Adipose tissue (tissue), 3 donors: Measurements from ENCODE around the gene DACH1. TPM values are rescaled to one million over a fixed set of nuclear protein-coding genes. Genes with fewer than 3 reads are reported as not detected.
"Not testable (repeated sequence)": the region's sequence is repeated elsewhere in the genome, so short reads cannot be mapped to it uniquely, and the experiment has no call there.

Experiments used
- H3K27ac ChIP-seq: one replicate; pipeline ENCODE4 v1.5.1; 2013; ENCODE audit warnings: low read depth, low read length
- WGBS, 3 donors: extraction: QIAGEN DNeasy Blood & Tissue Kit; methylation state at CpG; one replicate each; pipeline ENCODE4 v1.1.7; 2013; 5-methylcytosine and 5-hydroxymethylcytosine counted together
- polyA plus RNA-seq, 3 donors: library from polyadenylated mRNA; stranded (reverse); fragments of 200-250 nt; gene quantifications; one replicate each; pipeline ENCODE4 v1.2.3, GENCODE V29; 2013
- donor health status: healthy with polysubstance abuse.
- donor health status: Bipolar disorder and iron deficiency.
- donor health status: healthy.

DACH1 gene
- 1 to 10 TPM in 2 of 3 donors, under 1 TPM in 1; 0.62 to 2.5 (median 2.2) TPM for polyA plus RNA-seq

DNA sequence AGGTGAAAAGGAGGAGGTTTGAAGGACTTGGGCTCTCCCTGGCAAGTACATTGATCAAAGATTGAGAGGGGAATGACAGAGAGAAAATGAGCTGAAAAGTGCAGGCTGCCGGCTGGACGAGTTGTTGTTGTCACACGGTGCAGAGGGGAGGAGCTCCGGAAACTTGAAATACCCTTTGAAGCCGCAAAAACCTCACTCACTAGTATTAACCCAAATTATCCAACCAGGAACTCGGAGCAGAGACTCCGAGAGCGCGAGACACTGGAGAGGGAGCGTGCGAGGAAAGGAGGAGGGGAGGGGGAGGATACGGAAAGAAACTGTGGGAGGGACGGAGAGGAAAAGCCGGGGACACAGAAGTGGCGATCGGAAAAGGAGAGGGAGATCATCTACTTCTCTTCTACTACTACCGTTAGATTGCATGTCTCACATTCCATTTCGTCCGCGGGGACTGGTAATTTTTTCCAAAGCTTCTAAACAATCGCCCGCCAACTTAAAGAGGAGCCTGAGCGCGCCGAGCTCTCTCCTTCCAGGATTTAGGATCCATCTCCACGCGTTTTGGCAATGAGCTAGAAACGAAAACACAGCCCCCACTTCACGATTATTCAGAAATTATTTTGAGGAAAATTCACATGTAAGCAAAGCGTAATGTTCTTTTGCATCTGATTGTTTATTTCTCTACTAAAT lies at the start of gene DACH1:
TSS of gene DACH1 (minus strand) at position 74 of the 684 bp plus-strand sequence.
- H3K27ac ChIP-seq, result no peak within 1 kb of the TSS
- 2 to 5% (median 2%) methylated on average over 28 to 30 of the region's 30 CpGs for WGBS, 3 donors

DNA sequence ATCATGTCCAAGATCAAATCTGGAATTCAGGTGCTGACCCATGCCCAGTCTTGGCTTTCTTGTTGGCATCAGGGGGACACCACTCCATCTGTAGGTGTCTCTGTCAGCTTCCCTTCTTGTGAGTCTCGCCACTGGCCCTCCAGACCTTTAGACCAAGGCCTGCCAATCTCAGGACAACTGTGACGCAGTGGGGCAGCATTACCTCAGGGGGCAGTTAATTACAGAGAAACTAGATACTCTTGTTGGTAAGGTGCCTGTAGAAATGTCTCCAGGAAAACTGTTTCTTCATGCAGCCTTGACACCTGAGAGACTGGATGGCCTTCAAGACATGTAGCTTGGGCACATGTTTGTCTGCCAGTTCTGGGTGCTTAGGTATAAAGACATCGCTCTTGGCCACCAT lies 46.7 kb upstream of the DACH1 start:
- 94 to 99% (median 97%) methylated on average over 3 of the region's 3 CpGs for WGBS, 3 donors
- H3K27ac ChIP-seq, result no peak overlapping the region

DNA sequence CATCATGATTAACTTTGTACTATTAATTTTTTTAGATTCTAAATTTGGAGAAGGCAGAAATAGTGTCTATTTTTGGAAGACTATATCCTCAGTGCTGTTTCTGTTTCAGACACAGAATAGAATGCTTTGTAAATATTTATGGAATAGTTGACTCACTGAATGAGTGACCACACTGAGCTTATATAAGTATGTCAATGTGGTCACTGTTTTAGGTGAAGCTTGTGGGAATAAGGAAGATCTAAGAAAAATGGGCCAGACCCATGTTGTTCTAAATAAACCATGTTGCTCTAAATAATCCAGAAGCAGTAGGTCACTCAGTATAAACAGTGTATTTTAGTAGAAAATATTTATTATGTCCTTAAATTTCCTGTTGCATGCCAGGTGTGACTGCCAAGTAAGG lies 45.5 kb upstream of the DACH1 start:
- H3K27ac ChIP-seq, result no peak overlapping the region

DNA sequence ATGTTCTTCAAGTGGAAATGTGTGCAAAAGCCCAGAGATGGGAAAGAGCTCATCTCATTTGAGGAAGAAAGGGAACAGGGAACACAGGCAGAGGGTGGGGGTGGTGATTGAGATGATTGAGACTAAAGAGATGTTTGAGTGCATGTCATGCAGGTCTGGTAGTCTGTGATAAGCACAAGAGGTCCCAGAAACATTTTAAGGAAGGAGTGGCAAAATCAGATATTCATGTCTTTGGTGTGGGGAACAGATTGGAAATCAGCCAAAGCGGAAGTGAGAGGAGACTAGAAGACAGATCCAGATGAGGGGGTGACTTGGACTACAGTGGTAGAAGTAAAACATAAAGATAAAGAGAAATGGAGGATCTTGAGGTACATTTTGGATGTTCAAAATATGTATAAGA lies 39.4 kb upstream of the DACH1 start:
- 50 to 88% (median 63%) methylated on average over 1 of the region's 1 CpG for WGBS, 3 donors
- no peak overlapping the region for H3K27ac ChIP-seq

DNA sequence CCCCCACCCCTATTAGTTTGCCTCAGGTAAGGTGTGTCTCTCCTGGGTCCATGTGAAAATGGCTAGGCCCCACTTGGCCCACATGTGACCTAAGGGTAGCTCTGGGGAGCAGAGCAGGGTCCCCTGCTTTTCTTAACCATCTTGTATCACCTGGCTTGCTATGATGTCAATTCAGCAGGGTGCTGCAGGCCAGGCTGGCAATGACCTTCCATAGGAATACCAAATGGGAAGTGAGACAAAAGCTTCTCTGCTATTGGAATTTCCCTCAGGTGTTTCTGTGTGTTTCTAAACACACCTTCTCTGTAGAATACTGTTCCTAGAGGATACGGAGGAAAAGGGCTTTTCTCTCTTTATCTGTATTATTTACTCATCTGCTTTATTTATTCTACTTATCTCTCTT lies 35.7 kb upstream of the DACH1 start:
- 37 to 95% (median 93%) methylated on average over 1 of the region's 1 CpG for WGBS, 3 donors
- H3K27ac ChIP-seq, result no peak overlapping the region

DNA sequence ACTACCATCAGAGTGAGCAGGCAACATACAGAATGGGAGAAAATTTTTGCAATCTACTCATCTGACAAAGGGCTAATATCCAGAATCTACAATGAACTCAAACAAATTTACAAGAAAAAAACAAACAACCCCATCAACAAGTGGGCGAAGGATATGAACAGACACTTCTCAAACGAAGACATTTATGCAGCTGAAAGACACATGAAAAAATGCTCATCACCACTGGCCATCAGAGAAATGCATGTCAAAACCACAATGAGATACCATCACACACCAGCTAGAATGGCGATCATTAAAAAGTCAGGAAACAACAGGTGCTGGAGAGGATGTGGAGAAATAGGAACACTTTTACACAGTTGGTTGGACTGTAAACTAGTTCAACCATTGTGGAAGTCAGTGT lies 26.5 kb upstream of the DACH1 start:
- not testable (repeated sequence) for H3K27ac ChIP-seq
- WGBS, 3 donors, result 89 to 92% (median 91%) methylated on average over 3 of the region's 3 CpGs

DNA sequence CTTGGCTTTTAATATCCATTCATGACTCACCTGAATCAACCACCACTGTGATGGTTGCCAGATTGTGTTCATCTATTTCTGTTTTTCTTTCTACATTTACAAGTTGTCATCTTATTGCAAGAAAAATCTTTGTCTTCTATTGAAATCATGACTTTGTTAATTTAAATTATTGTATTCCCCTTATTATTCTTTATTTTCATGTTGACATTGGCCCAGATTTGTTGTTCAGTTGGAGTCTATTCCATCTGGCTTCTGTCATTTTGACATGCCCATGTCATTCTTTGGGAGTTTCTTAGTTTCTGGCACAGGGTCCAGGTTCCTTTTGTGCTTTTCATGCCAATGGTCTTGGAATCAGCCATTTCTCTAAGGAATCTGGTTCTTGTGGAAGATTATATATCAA lies 19.9 kb upstream of the DACH1 start:
- no peak overlapping the region for H3K27ac ChIP-seq

DNA sequence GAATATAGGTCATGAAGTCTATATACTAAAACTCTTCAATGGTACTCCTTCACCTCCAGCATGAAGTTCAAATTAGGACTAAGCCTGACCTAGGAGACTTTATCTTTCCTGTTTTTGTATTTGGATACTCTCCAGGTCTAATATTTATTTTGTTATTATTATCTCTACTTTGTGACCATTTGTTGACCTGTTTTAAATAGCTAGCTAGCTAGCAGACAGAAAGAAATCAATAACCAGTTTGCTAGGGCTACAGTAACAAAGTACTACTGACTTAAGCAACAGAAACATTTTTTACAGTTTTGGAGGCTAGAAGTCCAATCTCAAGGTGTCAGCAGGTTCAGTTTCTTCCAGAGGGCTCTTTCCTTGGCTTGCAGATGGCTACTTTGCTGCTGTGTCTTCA lies 15.1 kb upstream of the DACH1 start:
- no peak overlapping the region for H3K27ac ChIP-seq

DNA sequence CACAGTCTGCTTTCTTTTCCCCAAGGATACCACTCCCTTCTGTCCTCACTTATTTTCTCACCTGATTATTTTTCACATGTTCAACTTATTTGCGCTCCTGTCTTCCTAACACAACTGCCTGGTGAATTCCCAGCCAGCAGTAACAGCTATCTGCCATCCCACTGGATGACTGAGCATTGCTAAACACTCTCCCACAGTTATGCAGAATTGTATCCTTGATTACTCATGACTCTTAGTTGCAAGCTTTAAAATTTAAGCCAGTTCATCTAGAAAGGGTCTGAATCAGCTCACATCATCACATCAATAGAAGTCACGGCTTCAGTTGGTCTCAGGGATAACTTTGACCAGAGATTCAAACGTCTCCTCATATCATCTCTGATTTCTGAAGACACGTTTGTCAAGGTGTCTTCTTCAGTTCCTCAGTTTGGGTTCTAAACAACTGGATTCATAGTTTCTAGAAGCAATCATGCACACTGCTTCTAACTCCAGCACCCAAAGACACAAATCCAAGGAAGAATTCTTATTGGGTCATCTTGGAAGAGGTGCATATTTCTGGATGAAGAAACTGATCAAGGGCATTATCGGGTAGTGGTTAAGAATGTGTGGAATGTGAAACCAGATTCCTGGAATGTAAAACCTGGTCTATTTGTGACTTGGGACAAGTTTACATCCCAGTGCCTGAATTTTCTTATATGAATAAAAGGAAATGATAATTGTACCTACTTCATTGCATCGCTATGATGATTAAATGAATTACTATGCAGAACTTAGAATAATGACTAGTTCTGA lies 13.9 kb upstream of the DACH1 start:
- WGBS, 3 donors, result 75 to 90% (median 81%) methylated on average over 6 of the region's 6 CpGs
- no peak overlapping the region for H3K27ac ChIP-seq

DNA sequence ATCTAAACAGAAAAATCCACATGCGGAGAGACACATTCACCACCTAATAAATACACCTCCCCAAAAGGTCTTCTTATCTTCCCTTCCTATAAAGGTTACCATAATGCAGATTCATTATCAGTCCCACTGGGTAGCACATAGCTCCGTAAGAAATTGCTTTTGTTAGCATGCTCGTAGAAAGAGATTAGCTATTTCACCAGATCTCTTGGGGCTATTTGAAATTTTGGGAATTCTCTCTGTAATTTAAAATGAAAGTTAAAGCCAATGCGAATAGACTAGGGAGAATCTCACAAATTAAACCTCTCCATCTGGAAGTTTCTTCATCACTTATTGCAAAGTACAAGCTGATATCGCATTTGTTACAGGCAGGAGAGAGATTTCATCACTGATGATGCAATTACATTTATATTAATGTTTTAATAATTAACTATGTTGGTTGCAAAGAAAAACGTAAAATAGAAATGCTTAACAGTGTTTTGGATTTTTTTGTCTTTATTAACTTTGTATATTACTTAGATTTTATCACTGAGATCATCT lies 12.9 kb upstream of the DACH1 start:
- WGBS, 3 donors, result 58 to 67% (median 62%) methylated on average over 6 of the region's 6 CpGs

DNA sequence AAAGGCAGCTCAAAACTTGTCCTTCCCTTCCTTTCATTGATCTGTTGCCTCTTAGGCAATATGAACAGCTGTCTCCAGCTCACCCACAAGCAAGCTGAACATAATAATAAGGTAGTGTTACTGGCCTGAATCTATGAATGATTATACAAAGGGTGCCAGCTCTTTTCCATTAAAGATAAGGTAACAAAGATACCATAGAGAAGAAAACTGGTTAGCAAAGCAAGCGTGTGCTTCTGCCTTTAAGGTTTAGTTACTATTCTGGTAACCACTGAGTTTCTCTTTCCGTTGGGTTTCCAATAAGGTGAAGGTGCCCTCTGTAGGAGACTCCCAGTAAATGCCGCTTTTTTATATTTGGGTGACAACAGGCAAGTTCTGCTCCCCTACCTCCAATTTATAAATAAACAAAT lies 12.1 kb upstream of the DACH1 start:
- no peak overlapping the region for H3K27ac ChIP-seq
- 5 to 7% (median 6%) methylated on average over 3 of the region's 3 CpGs for WGBS, 3 donors

More for the DNA sequence above, 12.9 kb upstream of the DACH1 start:
- no peak overlapping the region for H3K27ac ChIP-seq

DNA sequence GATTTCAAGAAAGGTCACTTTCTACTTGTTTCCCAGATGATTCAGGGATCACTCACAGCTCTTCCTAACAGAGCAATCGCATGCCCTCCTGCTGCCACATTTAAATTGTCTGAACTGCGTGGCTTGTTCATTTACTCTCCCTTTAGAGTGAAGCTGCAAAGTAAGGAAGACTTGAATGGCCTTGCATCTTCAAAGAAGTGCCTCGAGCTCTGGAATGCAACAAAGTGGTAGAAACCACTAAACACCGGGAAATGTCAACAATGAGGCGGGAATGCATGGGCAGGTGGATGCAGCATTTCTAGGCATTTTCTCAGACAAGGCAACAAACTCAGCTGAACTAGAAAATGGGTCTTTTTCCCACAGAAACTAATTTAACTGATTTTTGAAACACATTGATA lies 10.3 kb upstream of the DACH1 start:
- WGBS, 3 donors, result 91 to 94% (median 93%) methylated on average over 5 of the region's 5 CpGs
- H3K27ac ChIP-seq, result no peak overlapping the region

DNA sequence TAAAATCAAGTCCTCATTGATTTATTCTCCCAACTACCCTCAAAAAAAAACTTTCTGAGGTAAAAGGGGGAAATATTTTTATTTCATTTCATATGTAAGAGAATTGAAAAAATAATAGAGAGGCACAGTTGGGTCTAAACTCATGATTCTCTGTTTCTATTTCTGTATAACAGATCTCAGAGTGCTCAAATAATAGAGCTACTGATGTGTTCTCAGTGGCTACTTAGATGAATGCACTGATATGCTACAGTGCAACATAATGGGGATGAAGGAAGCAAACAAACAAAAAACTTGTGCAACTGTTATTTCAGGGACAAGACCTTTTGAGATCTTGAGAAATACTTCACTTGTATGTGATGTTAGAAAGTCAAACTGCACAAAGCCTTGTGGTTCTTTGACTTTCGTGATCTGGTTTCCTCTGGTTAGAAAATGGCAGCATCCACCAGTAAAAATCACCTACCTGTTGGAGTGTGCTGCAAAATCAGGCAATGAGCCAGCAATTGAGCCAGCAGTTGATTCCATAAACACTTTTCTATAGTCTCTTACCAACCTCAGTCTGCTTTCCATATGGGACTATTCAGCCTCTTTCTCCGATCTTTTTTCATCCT lies 9.7 kb upstream of the DACH1 start:
- H3K27ac ChIP-seq, result no peak overlapping the region
- WGBS, 3 donors, result 75 to 89% (median 78%) methylated on average over 2 of the region's 2 CpGs

DNA sequence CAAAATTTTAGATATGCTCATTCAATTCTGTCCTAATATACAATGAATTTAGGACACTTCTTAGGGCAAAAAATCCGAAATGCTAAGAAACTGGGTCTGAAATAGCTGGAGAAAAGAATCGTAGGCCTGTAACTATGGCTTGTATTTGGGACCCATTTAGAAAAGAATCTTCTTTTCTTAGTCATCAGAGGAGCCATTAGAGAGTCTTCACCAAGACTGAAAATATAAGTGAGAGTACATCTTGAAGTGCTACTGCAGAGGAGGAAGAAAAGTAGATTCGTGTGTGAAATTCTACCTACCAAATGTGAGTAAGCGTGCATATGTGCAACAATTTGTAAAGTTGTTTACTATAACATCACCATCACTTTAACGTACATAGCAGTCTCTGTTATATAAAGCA lies 8.8 kb upstream of the DACH1 start:
- 89 to 92% (median 89%) methylated on average over 5 of the region's 5 CpGs for WGBS, 3 donors
- H3K27ac ChIP-seq, result no peak overlapping the region

DNA sequence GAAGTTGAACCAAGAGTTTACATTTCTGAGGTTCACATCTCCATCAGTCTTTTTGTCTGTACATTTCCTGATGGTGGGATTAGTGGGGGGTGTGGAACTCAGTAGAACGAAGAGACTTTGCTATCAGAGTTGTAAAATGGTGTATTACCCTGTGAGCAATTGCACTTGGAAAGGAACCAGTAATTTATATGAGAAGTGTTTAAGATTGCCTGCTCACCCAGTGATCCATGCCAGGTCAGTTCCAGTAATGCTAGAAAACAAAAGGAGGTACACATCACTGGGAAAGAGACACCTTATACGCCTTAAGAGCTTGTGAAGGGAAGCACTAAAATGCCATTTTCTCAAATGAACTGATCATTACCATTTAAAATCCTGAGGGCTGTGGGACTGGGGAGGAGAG lies 7.5 kb upstream of the DACH1 start:
- WGBS, 3 donors, result 74 to 82% (median 80%) methylated on average over 2 of the region's 2 CpGs
- H3K27ac ChIP-seq, result no peak overlapping the region

DNA sequence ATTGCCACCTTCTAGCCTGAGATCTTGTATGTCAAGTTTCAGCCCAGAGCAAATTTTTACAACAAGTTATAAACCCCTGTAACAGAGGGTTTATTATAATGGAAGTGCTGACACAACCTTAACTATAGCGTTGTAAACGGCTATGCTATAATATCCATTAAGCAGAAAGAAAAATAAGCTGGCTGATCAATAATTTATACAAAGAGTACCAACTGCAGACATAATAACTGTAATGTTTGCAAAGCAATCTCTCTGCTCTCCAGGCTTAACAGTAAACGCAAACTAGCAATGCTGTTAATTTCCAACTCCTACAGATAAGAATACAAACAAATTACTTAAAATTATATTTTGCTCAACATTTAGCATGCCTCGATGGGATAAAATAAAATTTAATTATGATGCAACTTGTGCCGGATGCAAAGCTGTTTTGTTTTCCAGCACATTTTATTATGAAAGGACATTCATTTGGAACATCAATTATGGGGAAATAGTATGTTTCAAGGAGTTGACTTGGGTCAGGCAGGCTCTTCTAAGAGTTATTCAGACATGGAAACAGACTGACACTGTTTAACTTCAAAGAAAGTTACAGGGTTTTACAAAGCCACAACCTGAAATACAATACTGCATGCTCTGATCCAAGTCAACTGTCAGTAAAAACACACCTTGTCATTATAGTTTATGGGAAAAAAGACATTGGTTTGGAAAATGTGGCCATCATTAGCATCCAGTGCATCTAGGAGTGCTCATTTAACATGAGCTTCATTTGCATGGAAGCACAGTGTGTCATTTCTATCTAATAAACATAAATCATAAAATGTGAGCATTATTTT lies 6.6 kb upstream of the DACH1 start:
- WGBS, 3 donors, result 33 to 77% (median 75%) methylated on average over 5 of the region's 5 CpGs
- no peak overlapping the region for H3K27ac ChIP-seq

DNA sequence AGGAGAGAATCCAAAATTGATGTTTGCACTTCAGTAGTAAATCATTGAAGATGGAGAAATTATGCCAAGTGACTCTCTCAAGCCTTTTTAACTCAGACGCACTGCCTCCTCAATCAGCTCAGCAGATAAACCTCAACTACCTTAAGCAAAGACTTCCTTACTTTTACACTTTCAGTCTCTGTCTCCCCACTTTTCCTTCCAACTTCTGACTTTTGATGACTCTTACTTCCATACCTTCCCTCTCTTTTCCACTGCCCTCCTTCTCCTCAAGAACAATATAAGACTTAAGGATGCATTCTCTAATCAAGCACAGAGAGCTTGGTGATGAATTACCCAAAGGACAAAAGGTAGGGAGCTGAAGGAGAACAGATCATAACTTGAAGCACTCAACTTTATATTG lies 4.8 kb upstream of the DACH1 start:
- H3K27ac ChIP-seq, result no peak overlapping the region
- 46 to 80% (median 72%) methylated on average over 1 of the region's 1 CpG for WGBS, 3 donors

DNA sequence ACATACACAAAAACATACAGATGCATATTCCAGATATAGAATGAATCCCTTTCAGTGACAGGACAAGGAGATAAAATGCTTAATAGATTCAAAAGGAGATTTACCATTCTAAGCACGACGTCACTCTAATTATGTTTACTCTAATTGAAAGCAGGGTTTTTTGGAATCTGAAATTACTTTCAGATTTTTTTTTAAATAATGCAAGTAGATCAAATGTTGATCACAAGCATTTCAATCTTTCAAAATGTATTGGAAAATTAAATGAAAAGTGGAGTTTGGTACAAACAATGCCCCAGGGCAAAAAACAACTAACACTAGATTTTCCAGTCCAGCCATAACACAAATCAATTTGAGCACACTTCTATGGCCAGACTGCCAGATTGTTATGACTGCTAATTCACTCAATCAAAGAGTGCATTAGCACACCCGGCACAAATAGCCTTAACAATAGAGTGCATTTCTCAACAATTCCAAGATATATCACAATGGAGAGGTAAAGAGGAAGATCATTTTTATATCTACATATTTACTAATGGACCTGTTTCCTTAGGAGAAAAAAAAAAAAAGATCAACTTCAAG lies 4.3 kb upstream of the DACH1 start:
- H3K27ac ChIP-seq, result no peak overlapping the region
- WGBS, 3 donors, result 72 to 84% (median 80%) methylated on average over 3 of the region's 3 CpGs
